GM23248 (cell line): ENCODE measurements around the gene RIMS4. TPM values are rescaled to one million over a fixed set of nuclear protein-coding genes. Genes with fewer than 3 reads are reported as not detected.

Source experiments
- DNase-seq: peaks from one replicate; pipeline ENCODE4 v3.0.0-alpha.2; 2015
- H2AFZ ChIP-seq: fragments of 200-600 bp; sonication (generic); 2 replicates; pipeline ENCODE4 v1.6.1; 2016; ENCODE audit warnings: antibody characterized with exemption
- H3F3A ChIP-seq: fragments of 200-600 bp; sonication (generic); 2 replicates; pipeline ENCODE4 v1.6.1; 2016; ENCODE audit warnings: mild to moderate bottlenecking, antibody characterized with exemption, mixed run types; ENCODE audit not compliant: insufficient read depth
- H3K27ac ChIP-seq: fragments of 200-600 bp; sonication (generic); 2 replicates; pipeline ENCODE4 v1.5.1; 2016; ENCODE audit warnings: mild to moderate bottlenecking
- H3K27me3 ChIP-seq: fragments of 200-600 bp; sonication (generic); replicated peaks from 2 replicates; pipeline ENCODE4 v1.6.1; 2016; ENCODE audit warnings: mild to moderate bottlenecking; ENCODE audit not compliant: insufficient read depth
- H3K36me3 ChIP-seq: fragments of 200-600 bp; sonication (generic); 2 replicates; pipeline ENCODE4 v1.6.1; 2016; ENCODE audit warnings: low read depth, mild to moderate bottlenecking
- H3K4me1 ChIP-seq: fragments of 200-600 bp; sonication (generic); 2 replicates; pipeline ENCODE4 v1.6.1; 2016; ENCODE audit warnings: mild to moderate bottlenecking; ENCODE audit not compliant: insufficient read depth
- H3K4me2 ChIP-seq: fragments of 200-600 bp; sonication (generic); one replicate; pipeline ENCODE4 v1.6.1; 2016; ENCODE audit warnings: mild to moderate bottlenecking; ENCODE audit not compliant: unreplicated experiment
- H3K4me3 ChIP-seq: fragments of 200-600 bp; sonication (generic); 2 replicates; pipeline ENCODE4 v1.5.1; 2016; ENCODE audit warnings: mild to moderate bottlenecking
- H3K79me2 ChIP-seq: fragments of 200-600 bp; sonication (generic); 2 replicates; pipeline ENCODE4 v1.6.1; 2016; ENCODE audit warnings: mild to moderate bottlenecking; ENCODE audit not compliant: insufficient read depth
- H3K9ac ChIP-seq: fragments of 200-600 bp; sonication (generic); 2 replicates; pipeline ENCODE4 v1.6.1; 2016; ENCODE audit warnings: mild to moderate bottlenecking
- H3K9me2 ChIP-seq: fragments of 200-600 bp; sonication (generic); 2 replicates; pipeline ENCODE4 v1.6.1; 2016; ENCODE audit warnings: mixed run types, mild to moderate bottlenecking, moderate library complexity; ENCODE audit not compliant: insufficient read depth
- H3K9me3 ChIP-seq: fragments of 200-600 bp; sonication (generic); one replicate; pipeline ENCODE4 v1.6.1; 2017; ENCODE audit warnings: low read depth
- H4K20me1 ChIP-seq: fragments of 200-600 bp; sonication (generic); 2 replicates; pipeline ENCODE4 v1.6.0; 2016; ENCODE audit not compliant: insufficient read depth
- EZH2 ChIP-seq: fragments of 200-600 bp; sonication (generic); IDR thresholded peaks from 2 replicates; pipeline ENCODE4 v1.6.1; 2018; ENCODE audit warnings: antibody characterized with exemption, mild to moderate bottlenecking; ENCODE audit not compliant: insufficient read depth, poor library complexity, severe bottlenecking
- EZH2phosphoT487 ChIP-seq: fragments of 200-600 bp; sonication (generic); IDR thresholded peaks from 2 replicates; pipeline ENCODE4 v1.6.1; 2018; ENCODE audit warnings: antibody characterized with exemption, moderate library complexity, mild to moderate bottlenecking, low read depth; ENCODE audit not compliant: insufficient read depth
- WGBS, 2 experiments: methylation state at CpG; one replicate each; pipeline ENCODE4 v1.1.6; 2015 to 2017; ENCODE audit warnings: low lambda C conversion rate in 2 of 2, low coverage in 1 of 2; ENCODE audit errors: missing lambda C conversion rate in 2 of 2; 5-methylcytosine and 5-hydroxymethylcytosine counted together
- in situ Hi-C: fragments of 300-500 bp; cut with MboI; formaldehyde crosslinking; loops from 2 replicates; pipeline ENCODE4 v1.15.0; 2020
- polyA plus RNA-seq: library from polyadenylated mRNA; unstranded; fragments of >200 nt; fragmentation: Nextera tagmentation; extraction: Ambion mirVana; gene quantifications from 2 replicates; pipeline ENCODE4 v1.2.1, GENCODE V29; 2016
- total RNA-seq: library from RNA; depleted of rRNA; stranded (reverse); fragments of >200 nt; shearing (Covaris generic); gene quantifications from 2 replicates; pipeline ENCODE4 v1.2.3, GENCODE V29; 2014

The RIMS4 gene
- total and polyA plus RNA-seq, 2 experiments from 2014 or later, result 0.22 TPM; not detected in 1

DNA sequence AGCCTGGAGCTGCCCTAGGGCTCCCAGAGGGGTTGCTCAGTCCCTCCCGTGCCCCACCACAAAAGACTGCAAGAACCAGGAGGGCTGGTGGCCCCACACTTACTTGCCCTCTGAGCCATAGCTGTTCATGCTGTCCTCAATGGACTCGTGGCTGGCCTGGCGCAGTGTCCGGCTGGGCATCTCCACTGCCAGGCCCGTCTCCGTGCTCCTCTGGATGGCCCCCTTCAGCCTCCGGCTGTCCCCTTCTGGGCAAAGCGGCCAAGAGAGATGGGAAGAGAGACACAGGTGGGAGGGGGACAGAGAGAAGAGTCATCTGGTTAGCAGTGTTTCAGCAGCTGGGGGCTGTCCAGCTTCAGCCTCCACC is 39.2 kb downstream of the RIMS4 start:
- Histone ChIP-seq H3K9me3 (no peaks in the 10 kb centered on the region), H3K27me3 (peaks cover 26% of the 10 kb centered on the region), H3K9ac (no peak overlapping the region), H3K36me3 (no peaks in the 10 kb centered on the region), H3K27ac (no peak overlapping the region), H3F3A (no peaks in the 10 kb centered on the region), H3K4me1 (no peaks in the 10 kb centered on the region), H3K4me2 (no peak overlapping the region), H3K79me2 (no peaks in the 10 kb centered on the region), H3K4me3 (no peak overlapping the region), H2AFZ (no peak overlapping the region), H3K9me2 (no peaks in the 10 kb centered on the region), H4K20me1 (no peaks in the 10 kb centered on the region)
- TF ChIP-seq EZH2phosphoT487 (no peak), EZH2 (no peak)
- DNase-seq, result no peak
- 63 to 69% methylated on average over 8 of the region's 8 CpGs for WGBS, 2 experiments
- in situ Hi-C loops, result no loop called here

DNA sequence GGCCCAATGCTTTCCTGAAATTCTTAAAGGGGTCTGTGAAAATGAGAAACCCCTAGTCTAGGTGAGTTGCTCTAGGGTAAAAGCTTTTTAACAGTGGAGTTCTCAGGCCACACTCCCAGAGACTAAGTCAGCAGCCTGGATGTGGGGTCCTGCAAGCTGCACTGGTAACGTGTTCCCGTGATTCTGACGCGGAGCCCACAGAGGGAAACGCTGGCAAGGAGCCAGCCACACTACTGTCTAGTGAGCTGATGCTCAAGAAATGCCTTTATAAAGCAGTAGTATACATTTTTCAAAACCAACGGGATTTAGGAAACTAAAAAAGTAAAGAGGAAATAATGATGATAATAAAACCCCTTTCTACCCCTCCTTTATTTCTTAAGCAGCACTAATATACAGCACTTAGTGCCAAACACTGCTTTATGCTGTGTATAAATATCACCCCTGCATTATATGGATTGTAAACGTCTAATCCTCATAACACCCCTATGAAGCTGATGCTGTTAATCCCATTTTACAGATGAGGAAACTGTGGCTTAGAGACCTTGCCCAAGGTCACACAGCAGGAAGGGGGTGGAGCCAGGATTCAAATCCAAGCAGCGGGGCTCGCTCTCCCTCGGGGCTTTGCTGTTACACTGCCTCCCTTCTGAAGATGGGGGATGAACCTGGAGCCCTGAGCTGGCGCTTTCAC is 39.7 kb downstream of the RIMS4 start:
- no peaks in the 10 kb centered on the region for H4K20me1 ChIP-seq
- H3K4me2 ChIP-seq, result no peak overlapping the region
- in situ Hi-C loops, result no loop called here
- no peaks in the 10 kb centered on the region for H3K9me3 ChIP-seq
- H3K4me1 ChIP-seq, result no peaks in the 10 kb centered on the region
- WGBS, 2 experiments, result 55 to 56% methylated on average over 11 of the region's 11 CpGs
- no peak overlapping the region for H3K27ac ChIP-seq
- no peak for DNase-seq
- H3K9ac ChIP-seq, result no peak overlapping the region
- peaks cover 26% of the 10 kb centered on the region for H3K27me3 ChIP-seq
- no peaks in the 10 kb centered on the region for H3F3A ChIP-seq
- no peaks in the 10 kb centered on the region for H3K79me2 ChIP-seq
- TF ChIP-seq EZH2phosphoT487 (no peak), EZH2 (no peak)
- H3K9me2 ChIP-seq, result no peaks in the 10 kb centered on the region
- no peak overlapping the region for H2AFZ ChIP-seq
- no peak overlapping the region for H3K4me3 ChIP-seq
- H3K36me3 ChIP-seq, result no peaks in the 10 kb centered on the region

DNA sequence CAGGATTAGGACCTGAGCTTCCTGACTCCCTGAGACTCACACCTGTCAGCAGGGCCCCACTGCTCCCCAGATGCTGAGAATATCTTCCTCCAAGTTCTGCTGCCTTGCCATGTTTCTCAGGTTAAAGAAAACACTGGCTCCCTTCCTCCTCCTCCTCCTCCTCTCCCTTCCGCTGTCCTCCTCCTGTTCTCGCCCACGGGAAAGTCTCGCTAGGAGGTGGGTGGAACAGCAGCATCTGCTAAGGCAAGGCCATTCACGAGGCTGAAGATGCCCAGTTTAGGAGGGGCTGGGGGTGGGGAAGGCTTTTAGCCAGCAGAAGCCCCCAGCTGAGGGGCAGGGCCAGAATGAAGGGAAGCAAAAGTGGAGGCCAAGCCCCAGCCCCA is 40.9 kb downstream of the RIMS4 start:
- Histone ChIP-seq H3K9me3 (no peaks in the 10 kb centered on the region), H3F3A (no peaks in the 10 kb centered on the region), H4K20me1 (no peaks in the 10 kb centered on the region), H3K27ac (no peak overlapping the region), H3K9ac (no peak overlapping the region), H3K36me3 (no peaks in the 10 kb centered on the region), H3K79me2 (no peaks in the 10 kb centered on the region), H3K9me2 (no peaks in the 10 kb centered on the region), H3K4me2 (no peak overlapping the region), H3K4me3 (no peak overlapping the region), H3K4me1 (no peaks in the 10 kb centered on the region), H2AFZ (no peak overlapping the region), H3K27me3 (peaks cover 25% of the 10 kb centered on the region)
- TF ChIP-seq EZH2phosphoT487, result no peak
- no peak for TF ChIP-seq EZH2
- no peak for DNase-seq
- WGBS, 2 experiments, result 58 to 69% methylated on average over 5 of the region's 5 CpGs
- in situ Hi-C loops, result no loop called here

DNA sequence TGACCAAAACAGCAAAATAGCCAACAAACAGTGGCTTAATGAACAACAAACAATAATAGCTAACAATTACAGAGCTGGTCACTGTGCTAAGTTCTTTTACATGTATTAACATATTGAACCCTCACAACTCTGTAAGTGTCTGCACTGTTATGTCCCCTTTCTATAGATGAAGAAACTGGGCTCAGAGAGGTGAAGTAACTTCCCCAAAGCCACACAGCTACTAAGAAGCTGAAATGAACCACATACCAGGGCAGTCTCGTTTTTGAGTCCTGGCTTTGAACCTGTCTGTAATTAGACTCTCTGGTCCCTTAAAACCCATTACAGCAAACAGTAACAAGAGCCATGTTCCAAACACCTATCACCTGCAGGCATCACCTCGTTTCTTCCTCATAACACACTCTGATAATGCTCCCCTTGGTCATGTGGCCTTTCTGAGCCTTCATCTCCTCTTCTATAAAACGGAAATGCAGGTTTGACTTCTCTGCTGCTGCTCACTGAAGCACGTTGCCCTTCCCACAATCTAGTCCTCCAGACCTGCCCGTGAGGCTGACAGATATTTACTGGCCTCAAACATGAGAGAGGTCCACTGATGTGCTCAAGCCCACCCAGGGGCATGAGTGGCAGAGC is 41.4 kb downstream of the RIMS4 start:
- WGBS, 2 experiments, result 28 to 29% methylated on average over 5 of the region's 5 CpGs
- Histone ChIP-seq H4K20me1 (no peaks in the 10 kb centered on the region), H3K9ac (no peak overlapping the region), H3K36me3 (no peaks in the 10 kb centered on the region), H3K9me3 (no peaks in the 10 kb centered on the region), H3K79me2 (no peaks in the 10 kb centered on the region), H3K27me3 (peaks cover 26% of the 10 kb centered on the region), H3K4me3 (no peak overlapping the region), H3K4me1 (no peaks in the 10 kb centered on the region), H3K27ac (no peak overlapping the region), H3K9me2 (no peaks in the 10 kb centered on the region), H3F3A (no peaks in the 10 kb centered on the region), H3K4me2 (no peak overlapping the region), H2AFZ (no peak overlapping the region)
- in situ Hi-C loops, result no loop called here
- no peak for TF ChIP-seq EZH2
- no peak for TF ChIP-seq EZH2phosphoT487
- DNase-seq, result no peak
